C4-2B (cell line): ENCODE measurements around the gene KDM2A.

Experiments
- CTCF ChIP-seq: fragments of 450-650 bp; conservative IDR thresholded peaks from 2 replicates; pipeline ENCODE4 v1.5.1; 2017; ENCODE audit warnings: mild to moderate bottlenecking
- ZFX ChIP-seq: fragments of 450-650 bp; IDR thresholded peaks from 2 replicates; pipeline ENCODE4 v1.6.1; 2017

- TF ChIP-seq CTCF (no peak), ZFX (no peak)
Measured at GRCh38 chr11:67165623-67166022, 46.6 kb downstream of the KDM2A start.
